Keratinocyte (primary cell): ENCODE results near the gene RNF166.

ENCODE experiments used
- EZH2 ChIP-seq: IDR thresholded peaks from one replicate; pipeline ENCODE4 v1.6.1; 2012; ENCODE audit warnings: inconsistent platforms, mild to moderate bottlenecking, low read length, moderate library complexity
- TF ChIP-seq, protein P1 (sequence below), 3 experiments: IDR thresholded peaks in 1 of 3; conservative IDR thresholded peaks in 1 of 3; optimal IDR thresholded peaks in 1 of 3; 2 replicates in 2 of 3; 3 replicates in 1 of 3; pipeline versions ENCODE3 to v1.5.1; 2011; ENCODE audit warnings: low read length in 3 of 3, mild to moderate bottlenecking in 3 of 3, moderate library complexity in 2 of 3, control low read depth in 1 of 3, inconsistent platforms in 1 of 3; ENCODE audit not compliant: insufficient read depth in 2 of 3; ENCODE audit errors: extremely low read depth in 1 of 3

DNA sequence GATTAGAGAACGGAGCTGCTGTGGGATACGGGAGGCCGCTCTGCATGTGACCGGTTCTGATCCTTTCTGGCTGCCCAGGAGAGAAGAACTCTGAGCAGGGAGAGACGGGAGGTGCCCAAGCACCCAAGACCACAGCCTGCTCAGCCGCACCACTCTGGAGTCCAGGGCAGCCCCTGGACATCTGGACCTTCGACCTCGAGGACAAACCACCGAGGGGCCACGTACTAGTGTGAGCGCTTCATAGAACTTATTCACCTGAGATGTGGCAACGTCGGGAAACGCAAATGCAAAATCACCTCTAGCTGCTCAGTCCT, 5.9 kb downstream of the RNF166 start:
- TF ChIP-seq, protein P1, sequence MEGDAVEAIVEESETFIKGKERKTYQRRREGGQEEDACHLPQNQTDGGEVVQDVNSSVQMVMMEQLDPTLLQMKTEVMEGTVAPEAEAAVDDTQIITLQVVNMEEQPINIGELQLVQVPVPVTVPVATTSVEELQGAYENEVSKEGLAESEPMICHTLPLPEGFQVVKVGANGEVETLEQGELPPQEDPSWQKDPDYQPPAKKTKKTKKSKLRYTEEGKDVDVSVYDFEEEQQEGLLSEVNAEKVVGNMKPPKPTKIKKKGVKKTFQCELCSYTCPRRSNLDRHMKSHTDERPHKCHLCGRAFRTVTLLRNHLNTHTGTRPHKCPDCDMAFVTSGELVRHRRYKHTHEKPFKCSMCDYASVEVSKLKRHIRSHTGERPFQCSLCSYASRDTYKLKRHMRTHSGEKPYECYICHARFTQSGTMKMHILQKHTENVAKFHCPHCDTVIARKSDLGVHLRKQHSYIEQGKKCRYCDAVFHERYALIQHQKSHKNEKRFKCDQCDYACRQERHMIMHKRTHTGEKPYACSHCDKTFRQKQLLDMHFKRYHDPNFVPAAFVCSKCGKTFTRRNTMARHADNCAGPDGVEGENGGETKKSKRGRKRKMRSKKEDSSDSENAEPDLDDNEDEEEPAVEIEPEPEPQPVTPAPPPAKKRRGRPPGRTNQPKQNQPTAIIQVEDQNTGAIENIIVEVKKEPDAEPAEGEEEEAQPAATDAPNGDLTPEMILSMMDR (optimal IDR thresholded peaks at IDR 0.05 in 1 of 3, IDR thresholded peaks at IDR 0.05 in 1 of 3, conservative IDR thresholded peaks at IDR 0.05 in 1 of 3; ENCODE audit: extremely low read depth in 1 of 3, insufficient read depth in 2 of 3, low read length in 3 of 3) = no peak
- TF ChIP-seq EZH2 = no peak
